GM18526 (cell line): ENCODE data around the gene TRAPPC2L.

Source experiments
- POLR2A ChIP-seq: IDR thresholded peaks from 3 replicates; pipeline ENCODE4 v1.6.1; 2011; ENCODE audit not compliant: insufficient read length; ENCODE audit errors: extremely low read depth

Gene TRAPPC2L

GRCh38 chr16:88910284-88911135, 53.6 kb downstream of the TRAPPC2L start:
- TF ChIP-seq POLR2A = no peak

- TF ChIP-seq POLR2A = no peak
Measured at GRCh38 chr16:88911136-88911945, 54.4 kb downstream of the TRAPPC2L start.

- TF ChIP-seq POLR2A = no peak
Measured at GRCh38 chr16:88911946-88912310, 55.0 kb downstream of the TRAPPC2L start.
